ENCODE measurements around the gene FGD5.

DNA sequence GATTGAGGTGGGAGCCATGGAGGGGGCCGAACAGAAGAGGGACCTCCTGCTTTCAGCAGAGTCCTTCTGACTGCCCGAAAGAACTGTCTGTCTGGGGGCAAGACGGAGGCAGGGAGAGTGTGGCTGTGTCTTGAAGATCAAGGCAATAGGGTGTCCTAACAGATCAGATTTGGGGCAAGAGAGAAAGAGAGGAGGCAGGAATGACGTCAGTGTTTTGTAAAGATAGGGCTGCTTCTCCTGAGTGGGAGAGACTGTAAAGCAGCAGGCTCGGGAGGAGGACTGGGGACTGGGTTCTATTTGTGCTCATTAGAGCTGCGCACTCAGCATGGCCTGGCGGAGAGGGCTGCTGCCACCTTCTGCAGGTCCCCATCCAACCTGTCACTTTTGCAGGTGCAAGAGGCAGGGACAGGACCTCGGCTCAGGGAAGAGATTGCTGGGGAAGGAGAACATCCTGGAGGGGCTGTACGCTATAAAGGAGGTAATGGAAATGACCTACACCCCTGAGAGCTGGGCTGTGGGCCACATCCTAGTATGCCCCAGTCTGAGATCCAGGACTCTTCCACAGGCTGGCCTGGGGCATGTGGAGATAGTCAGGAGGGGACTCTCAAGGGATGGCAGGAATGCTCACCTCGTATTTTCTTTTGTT, 29.0 kb upstream of the FGD5 start:
- TF ChIP-seq CTCF (IDR thresholded peaks at IDR 0.05) (no peak), POLR2A (IDR thresholded peaks at IDR 0.05) (no peak), POLR2AphosphoS5 (IDR thresholded peaks at IDR 0.05; ENCODE audit: insufficient read depth in 1 of 2, low read depth in 1 of 2) (no peak)

Measured in vagina (tissue), 2 donors.